Measurements from ENCODE around the gene MRPL1.
"Not testable (repeated sequence)": the region's sequence is repeated elsewhere in the genome, so short reads cannot be mapped to it uniquely, and the experiment has no call there.

Gene MRPL1

DNA sequence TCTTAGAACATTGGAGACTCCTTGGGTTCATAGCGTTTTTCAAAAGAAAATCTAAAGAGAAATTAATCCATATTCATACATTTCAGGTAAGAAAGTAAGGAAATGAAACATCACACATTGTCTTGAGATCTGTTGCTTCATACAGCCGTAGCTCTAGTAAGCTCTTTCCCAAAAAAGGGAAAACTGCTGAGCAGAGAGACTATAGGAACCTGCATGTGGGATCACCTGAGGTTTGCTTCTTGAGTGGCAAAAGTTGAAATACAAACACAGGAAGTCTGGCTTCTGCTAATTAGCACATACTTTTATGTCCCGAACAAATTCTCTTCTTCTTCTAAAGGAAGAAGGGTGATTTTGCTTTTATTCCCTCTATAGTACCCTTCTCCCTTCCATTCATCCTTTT, 57.7 kb downstream of the MRPL1 start:
- DNase-seq = no peak

DNA sequence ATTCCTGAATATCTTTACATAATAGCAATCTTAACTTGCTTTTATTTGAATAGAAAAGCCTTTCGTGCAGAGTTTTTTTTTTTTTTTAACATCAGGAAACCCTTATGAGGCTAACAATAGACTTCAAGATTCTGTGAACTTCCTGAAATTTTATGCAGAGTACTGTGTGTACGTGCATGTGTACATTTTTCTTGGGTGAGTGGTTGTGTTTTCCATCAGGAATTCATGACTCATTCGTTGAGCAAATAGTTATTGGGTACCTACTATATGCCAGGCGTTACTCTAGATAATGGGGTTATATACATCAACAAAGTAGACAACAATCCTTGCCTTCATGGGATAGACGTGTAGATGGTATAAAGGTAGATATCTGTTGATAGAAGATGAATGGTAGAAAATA, 59.1 kb downstream of the MRPL1 start:
- DNase-seq = peak in 2 of 3 donors; percentile 22 to 32

DNA sequence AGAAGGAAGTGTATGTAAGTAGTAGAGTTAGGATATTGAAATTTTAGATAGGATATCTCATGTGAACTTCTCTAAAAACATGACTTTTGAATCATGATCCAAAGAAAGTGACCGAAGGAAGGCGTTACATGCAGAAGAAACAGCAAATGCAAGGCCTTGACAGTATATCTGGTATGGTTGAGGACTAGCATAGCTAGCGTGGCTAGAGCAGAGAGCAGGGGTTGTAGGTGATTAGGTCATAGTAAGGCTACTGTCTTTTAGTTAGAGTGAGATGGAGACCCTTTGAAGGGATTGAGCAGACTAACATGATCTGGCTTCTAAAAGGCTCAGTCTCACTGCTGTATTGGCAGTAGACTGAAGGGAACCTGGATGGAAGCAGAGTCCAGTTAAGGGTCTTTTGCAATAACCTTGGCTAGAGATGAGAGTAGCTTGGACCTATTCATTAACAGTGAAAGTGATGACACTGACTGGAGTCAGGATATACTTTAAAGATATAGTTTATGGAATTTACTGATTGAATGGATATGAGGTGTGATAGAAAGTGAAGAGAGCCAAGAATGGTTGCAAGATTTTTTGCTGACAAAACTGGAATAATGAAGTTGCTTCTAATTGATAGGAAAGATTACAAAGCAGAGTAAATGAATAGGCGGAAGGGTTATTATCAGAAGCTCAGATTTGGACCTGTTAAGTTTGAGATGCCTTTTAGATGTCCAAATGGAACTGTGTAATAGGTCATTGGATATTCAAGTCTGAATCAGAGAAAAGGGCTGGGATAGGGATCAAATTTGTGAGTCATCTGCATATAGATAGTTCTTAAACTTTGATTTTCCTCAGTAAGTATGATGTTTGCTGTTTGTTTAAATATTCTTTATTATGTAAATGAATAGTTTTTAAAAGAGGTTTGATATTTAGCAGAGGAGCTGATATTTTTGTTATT, 59.8 kb downstream of the MRPL1 start:
- no peak for DNase-seq

DNA sequence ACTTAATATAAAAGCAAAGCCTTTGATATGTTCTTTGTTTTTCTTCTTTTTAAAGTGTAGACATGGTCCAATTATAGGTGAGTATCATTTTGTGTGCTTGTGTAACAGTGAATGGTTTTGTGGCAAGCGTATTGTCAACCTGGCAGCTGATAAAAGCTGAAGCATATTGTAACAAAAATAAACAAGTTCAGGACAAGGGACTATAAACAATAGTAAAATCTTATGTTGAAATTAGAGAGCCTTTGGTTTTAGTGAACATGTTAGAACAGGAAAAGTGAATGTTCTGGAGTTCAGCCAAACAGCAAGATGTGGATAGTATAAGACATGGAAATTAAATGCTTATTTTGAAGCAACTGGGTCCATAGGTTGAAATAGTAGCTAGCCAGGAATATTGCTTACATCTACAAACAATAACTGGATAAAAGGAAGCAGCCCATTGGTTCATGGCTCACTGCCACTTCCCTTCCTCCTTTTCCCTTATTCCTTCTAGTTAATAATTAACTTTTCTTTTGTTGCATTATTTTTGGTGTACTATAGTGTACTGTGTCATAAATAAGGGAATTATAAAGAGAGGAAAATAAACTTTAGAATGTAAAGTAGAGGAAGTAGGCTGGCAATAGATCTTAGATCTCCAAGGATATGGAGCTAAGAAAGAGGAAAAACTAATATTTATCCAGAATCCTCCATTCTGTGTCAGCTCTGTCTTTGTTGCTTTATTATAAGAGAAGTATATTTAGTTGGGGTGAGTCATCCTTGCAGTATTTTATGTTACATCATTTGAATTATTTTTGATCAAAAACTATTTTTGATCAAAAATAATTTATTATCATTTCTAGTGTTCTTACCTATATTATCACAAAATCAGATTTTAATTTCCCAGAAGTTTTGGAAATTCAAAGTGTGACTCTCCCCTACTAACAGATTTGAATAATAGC, 65.6 kb downstream of the MRPL1 start:
- DNase-seq = no peak

DNA sequence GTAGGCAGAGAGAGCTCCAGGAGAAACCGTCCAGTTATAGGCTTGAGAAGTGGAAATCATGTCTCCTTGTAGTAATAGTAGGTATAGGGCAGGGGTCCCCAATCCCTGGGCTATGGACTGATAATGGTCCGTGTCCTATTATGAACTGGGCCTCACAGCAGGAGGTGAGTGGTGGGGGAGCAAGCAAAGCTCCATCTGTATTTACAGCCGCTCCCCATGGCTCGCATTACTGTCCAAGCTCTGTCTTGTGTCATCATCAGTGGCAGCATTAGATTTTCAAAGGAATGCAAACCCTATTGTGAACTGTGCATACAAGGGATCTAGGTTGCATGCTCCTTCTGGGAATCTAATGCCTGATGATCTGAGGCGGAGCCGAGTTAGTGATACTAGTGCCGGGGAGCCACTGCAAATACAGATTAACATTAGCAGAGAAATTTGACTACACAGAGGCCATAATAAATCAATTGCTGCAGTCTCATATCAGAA, 67.6 kb downstream of the MRPL1 start:
- no peak for DNase-seq

DNA sequence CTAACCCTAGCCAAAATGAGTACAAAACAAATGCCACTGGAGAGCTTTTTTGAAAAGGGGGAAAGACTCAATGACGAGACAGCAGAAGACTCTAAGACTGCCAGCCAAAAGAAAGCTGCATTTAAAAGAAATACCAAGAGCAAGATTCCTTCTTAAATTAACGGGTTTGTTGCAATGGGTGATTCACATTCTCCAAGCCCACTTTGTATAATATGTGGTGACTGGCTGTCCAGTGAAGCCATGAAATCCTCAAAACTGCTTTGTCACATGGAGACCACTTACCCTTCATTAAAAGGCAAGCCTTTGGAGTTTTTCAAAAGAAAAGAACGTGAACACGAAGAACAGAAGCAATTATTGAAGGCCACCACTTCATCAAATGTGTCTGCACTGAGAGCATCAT, 68.2 kb downstream of the MRPL1 start:
- no peak for DNase-seq

DNA sequence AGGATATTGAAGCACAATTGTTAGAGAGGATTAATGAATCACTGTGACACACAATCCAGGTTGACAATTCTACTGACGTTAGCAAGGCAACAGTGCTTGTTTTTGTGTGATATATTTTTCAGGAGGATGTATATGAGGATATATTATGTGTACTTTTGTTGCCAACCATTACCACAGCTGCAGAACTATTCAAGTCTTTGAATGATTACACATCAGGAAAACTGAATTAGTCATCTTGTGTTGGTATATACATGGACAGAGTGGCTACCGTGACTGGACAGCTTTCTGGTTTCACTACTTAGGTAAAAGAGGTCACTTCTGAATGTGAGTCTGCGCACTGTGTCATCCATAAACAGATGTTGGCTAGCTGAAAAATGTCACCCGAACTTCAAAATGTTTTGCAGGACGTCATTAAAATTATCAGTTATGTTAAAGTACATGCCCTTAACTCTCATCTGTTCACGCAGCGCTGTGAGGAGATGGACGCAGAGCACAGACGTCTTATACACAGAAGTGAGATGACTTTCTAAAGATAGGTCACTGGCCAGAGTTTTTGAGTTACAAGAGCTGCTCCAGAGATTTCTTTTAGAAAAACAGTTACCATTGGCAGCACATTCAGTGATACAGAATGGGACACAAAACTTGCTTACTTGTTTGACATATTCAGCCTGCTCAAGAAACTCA, 69.0 kb downstream of the MRPL1 start:
- no peak for DNase-seq

DNA sequence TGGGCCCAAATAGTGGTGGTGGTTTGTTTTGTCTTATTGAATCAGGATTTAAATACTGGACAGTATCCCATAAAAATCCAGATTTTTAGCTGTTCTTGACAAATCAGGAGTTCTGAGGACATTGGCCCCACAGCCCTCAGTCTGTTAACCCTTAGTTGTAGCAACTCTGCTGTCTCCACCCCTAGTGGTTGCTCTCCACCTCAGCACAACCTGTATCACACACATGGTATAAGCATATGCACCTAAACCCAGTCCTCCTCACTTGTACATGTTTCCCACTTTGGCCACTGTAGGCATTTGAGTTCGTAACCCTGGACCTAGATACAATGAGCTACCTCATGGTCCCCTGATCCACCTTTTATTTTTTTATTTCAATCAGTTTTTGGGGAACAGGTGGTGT, 75.9 kb downstream of the MRPL1 start:
- no peak for DNase-seq

DNA sequence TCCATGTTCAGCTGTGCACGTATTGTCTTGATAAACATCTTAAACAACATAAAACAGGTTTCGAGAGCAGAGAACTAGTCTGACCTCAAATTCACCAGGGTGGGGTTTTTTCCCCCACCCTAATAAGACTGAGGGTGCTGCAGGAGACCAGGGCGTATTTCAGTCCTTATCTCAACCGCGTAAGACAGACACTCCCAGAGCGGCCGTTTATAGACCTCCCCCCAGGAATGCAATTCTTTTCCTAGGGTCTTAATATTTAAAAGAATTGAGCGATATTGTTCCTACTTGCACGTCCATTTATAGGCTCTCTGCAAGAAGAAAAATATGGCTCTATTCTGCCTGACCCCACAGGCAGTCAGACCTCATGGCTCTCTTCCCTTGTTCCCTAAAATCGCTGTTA, 83.3 kb downstream of the MRPL1 start:
- not testable (repeated sequence) for DNase-seq

DNA sequence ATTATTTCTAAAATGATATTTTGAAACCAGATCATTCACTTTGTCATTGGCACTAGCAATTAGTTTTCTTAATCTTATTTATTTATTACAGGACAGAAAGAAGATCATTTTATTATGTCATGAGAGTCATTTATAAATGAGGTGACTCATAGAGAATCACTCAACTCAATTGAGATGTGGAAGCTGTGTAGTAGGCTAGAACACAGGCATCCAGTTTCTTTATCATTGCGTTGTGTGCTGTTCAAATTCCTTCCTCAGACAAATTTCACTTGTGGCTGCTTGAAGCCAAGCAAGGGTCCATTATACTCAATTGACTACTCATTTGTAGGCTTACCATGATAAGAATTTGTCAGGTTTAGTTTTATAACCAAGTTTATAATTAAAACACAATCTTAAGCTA, 87.6 kb downstream of the MRPL1 start:
- DNase-seq = no peak

DNA sequence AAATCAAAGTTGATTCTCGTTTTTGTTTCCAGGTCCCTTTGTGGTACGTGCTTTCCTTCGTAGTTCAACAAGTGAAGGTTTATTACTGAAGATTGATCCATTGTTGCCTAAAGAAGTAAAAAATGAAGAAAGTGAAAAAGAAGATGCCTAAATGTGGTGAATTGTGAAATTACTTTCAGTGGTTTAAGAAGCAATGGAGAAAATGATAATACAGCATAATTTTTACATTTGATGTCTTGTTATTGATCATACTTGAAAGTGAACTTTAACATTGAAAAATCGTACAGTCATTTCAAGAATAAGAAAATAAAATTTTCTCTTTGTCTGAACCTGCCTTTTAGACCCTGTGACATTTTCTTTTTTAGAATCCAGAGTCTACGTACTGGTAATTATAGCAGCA, 89.8 kb downstream of the MRPL1 start:
- no peak for DNase-seq

DNA sequence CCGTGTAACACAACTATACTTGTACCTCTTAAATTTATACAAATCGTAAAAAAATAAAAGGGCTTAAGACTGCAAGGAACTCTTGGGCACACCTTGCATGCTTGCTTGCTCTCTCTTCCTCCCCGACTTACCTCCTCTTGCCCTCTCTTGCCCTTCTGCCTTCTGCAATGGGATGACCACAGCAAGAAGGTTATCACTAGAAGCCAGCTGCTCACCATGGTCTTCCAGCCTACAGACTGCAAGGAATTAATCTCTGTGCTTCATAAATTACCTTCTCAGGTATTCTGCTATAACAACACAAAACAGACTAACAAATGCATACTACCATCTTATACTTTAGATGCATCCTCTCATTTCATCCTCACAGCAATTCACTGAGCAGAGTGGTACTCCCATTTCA, 92.1 kb downstream of the MRPL1 start:
- DNase-seq = no peak

DNA sequence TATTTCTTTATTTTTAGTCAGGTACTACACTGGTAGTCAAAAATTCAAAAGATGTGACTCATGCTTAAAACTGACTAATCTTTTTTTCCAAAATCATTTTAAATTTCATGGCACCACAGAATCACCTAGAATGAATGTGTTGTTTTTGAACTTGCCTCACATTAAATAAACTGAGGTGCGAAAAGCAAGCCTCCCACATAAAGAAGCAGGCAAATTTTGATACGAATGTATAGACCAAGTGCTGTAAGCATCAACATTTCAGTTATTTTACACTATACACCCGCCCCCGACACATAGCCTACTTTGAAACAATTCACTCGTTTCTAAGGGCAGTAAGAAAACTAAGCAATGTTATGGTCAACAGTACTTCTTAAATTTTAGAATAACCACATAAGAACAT, 94.3 kb downstream of the MRPL1 start:
- DNase-seq = no peak

DNA sequence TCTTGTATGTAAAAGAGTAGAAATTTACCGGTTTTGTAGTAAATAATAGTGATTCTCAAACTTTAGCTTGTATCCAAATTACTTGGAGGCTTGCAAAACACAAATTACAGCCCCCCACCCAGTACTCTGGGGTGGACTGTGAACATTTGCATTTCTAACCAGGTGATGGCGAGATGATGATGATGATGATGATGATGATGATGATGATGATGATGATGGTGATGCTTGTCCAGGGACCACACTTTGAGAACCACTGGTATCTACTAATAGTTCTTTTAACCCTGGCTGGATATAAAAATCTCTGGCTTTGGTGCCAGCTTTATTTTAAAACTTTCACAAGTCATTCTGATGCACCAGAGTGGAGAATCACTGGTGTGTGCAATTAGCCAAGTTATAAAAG, 96.3 kb downstream of the MRPL1 start:
- DNase-seq = no peak

DNA sequence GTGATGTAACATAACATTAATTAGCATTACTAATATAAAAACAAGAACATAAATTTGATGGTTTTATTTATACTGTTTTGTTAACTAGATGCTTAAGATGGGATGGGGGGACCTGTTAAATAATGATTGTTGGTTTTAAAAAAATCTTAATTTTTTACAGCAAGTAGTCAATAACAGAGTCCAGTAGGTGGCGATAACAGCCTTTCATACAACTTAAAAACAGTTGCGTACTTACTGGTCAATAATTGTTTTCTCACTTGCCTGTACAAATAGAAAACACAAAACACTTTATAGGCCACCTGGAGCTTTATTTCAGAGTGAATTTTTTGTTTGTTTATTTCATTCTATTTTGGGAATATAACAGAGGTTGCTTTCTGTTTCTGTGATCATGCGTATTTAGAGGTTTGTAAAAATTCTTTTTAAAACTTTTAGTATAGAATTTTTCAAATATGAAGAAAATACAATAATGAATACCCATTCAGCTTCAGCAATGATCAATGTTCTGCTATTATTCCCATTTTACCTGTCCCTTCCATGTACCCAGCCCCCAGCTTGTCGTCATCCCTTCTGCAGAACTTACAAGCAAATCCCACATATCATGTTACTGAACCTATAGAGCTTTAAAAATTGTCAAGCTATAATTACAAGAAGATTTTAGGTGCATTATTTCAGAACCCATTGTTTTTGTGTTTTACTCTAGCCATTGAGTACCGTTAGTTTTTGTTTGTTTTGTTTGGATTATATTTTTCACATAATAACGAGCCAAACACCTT, 97.1 kb downstream of the MRPL1 start:
- DNase-seq = peak; percentile 69 to 75 (median 74)

DNA sequence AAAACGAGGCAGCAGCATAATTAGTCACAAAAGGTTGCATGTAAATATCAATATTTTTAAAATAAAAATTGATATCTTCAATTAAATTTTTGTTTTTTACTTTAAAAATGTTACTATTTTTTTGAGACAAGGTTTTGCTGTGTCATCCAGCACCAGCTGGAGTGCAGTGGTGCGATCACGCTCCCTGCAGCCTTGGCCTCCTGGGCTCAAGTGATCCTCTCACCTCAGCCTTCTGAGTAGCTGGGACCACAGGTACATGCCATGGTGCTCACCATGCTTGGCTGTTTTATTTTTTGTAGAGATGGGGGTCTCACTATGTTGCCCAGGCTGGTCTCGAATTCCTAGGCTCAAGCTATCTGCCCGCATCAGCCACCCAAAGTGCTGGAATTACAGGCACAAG, 97.7 kb downstream of the MRPL1 start:
- no peak for DNase-seq

DNA sequence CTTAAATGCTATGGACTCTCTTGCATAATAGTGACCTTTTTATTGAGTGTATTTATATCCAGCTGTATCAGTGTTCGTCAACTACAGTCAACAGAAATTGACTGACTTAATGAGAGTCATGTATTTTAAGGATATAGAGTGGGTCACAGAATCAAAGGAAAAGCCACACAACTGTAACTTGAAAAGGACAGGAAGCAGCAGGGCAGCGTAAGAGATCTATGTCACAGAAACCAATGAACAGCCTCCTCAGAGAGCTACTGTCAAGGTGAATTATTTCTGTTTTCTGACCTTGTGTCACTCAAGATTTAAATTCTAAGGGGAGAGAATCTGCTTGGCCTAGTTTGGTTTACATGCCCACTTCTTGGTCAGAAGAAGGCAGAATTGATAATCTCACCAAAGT, 100.4 kb downstream of the MRPL1 start:
- no peak for DNase-seq

DNA sequence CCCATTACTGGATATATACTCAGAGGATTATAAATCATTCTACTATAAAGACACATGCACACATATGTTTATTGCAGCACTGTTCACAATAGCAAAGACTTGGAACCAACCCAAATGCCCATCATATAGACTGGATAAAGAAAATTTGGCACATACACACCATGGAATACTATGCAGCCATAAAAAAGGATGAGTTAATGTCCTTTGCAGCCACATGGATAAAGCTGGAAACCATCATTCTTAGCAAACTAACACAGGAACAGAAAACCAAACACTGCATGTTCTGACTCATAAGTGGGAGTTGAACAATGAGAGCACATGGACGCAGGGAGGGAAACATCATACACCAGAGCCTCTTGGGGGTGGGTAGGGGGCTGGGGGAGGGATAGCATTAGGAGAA, 111.0 kb downstream of the MRPL1 start:
- not testable (repeated sequence) for DNase-seq

DNA sequence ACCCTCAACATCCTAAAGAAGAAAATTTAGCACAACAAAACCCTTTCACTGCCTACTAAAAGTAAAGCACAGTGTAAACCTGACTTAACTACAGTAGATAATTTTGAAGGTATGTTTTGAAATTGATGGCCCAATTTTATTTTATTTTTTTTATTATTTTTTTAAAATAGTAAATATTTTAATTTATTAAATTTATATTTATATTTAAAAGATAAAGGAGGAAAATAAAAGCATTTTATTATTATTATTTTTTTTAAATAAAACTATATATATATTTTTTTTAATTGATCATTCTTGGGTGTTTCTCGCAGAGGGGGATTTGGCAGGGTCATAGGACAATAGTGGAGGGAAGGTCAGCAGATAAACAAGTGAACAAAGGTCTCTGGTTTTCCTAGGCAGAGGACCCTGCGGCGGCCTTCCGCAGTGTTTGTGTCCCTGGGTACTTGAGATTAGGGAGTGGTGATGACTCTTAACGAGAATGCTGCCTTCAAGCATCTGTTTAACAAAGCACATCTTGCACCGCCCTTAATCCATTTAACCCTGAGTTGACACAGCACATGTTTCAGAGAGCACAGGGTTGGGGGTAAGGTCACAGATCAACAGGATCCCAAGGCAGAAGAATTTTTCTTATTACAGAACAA, 120.4 kb downstream of the MRPL1 start:
- DNase-seq = not testable (repeated sequence)

DNA sequence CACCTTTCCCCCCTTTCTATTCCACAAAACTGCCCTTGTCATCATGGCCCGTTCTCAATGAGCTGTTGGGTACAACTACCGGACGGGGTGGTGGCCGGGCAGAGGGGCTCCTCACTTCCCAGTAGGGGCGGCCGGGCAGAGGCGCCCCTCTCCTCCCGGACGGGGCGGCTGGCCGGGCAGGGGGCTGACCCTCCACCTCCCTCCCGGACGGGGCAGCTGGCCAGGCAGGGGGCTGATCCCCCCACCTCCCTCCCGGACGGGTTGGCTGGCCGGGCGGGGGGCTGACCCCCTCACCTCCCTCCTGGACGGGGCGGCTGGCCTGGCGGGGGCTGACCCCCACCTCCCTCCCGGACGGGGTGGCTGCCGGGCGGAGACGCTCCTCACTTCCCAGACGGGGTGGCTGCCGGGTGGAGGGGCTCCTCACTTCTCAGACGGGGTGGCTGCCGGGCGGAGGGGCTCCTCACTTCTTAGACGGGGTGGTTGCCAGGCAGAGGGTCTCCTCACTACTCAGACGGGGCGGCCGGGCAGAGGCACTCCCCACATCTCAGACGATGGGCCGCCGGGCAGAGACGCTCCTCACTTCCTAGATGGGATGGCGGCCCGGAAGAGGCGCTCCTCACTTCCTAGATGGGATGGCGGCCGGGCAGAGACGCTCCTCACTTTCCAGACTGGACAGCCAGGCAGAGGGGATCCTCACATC, 121.1 kb downstream of the MRPL1 start:
- not testable (repeated sequence) for DNase-seq

DNA sequence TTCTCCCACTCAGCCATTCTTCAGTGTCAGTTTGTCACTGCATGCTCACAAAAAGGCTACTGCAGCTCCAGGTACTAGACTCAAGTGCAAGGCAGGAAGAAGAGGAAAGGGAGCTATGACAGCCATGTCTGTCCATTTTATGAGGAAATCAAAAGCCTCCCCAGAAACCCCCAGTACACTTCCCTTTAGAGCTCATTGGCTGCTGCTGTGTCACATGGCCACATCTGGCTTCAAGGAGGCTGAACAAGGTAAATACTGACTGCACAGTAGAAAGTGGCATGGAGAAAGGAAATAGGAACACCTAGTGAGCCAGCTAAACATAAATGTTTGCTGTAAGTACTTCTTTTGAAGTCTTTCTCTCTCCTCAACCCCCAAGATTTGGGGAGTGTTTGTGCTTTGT, 127.3 kb downstream of the MRPL1 start:
- no peak for DNase-seq
